ENCODE measurements around the gene FADS2.

FADS2 gene

GRCh38 chr11:61890529-61891330 lies 62.6 kb downstream of the FADS2 start:
- no peak for DNase-seq

DNA sequence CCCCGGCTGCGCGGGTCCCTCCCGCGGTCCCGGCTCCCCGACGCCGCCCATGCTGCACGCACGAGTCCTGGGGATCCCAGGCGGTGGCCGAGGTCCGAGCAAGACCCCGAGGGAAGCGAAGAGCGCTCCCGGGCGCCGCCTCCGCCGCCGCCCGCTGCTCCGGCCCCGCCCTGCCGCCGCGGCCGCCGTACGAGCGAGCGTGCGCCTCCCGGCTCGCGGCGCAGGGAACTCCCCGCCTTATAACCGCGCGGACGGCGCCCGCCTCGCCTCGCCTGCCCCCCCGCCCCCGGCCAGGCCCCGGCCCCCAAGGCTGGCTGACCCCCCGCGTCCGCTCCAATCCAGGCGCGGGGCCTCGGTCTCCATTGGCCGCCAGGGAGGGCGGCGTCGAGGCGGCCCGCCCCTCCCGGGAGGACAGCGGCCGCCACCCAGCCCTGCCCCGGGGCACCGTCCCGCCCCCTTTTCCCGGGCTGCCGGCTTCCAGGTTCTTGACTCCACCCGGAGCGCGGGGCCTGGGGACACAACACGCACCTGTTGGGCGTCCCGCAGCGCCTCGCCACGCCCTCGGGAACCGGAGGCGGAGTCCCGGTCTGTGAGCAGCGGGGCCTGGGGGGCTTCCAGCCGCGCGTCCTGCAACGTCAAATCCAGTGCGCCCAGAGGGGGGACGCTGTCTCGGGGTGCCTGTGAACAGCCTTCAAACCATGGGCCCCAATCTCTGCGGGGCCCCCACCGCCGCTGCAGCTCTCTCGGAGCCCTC lies 63.4 kb downstream of the FADS2 start, which contains the start of gene FADS3:
FADS3 (minus strand) TSS at position 215 of the 754 bp plus-strand sequence; CDS start at position 51, 164 bp downstream.
- no peak for DNase-seq

GRCh38 chr11:61892085-61892370 lies 63.9 kb downstream of the FADS2 start:
- no peak for DNase-seq

- DNase-seq: no peak
These were observed 65.9 kb downstream of the FADS2 start for GRCh38 chr11:61893981-61894380.

- no peak for DNase-seq
These were observed 67.1 kb downstream of the FADS2 start for GRCh38 chr11:61895046-61895717.

- no peak for DNase-seq
These were observed 67.6 kb downstream of the FADS2 start for GRCh38 chr11:61895718-61896059.

GRCh38 chr11:61896665-61897386 lies 68.7 kb downstream of the FADS2 start:
- DNase-seq: no peak

DNA sequence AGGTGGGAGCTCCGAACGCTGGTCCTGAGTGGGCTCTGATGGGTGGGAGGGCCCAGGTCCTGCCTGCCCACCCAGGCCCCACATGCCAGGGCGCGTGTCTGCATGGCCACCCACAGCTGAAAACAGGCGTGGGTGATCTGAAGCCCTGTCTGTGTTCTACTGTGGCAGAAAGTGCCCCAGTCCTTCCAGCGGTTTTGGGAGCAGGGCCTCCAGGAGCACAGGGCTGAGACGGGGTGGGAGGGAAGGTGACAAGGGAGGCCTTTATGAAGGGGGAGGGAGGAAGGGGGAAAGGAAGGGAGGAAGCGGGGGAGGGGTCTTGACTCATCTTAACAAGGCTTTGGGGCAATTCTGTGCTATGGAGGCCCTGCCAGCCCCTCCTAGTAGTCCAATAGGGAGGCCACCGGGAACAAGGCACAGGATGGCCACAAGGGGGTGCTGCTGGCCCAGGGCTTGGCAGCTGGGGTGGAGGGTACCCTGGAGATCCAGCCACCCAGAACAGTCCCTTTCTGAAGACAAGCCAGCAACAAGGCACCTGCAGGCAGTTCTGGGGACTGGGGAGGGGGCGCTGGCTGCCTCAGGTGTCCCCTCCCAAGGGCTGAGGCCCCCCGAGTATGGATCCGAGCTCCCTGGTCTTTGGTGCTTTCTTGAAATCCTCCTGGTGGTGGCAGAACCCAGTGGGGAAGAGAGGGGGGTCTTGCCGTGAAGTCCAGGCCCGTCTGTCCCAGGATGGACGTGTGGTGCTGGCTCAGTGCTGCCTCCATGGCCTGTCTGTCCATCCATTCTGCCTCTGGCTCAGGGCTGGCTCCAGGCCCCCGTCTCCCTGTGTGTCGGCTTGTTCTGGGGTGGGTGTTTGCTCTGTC lies 69.5 kb downstream of the FADS2 start:
- peak; percentile 58 for DNase-seq

GRCh38 chr11:61898247-61898582 lies 70.1 kb downstream of the FADS2 start:
- no peak for DNase-seq

- DNase-seq: peak; percentile 96
These were observed 71.2 kb downstream of the FADS2 start for GRCh38 chr11:61899146-61899841.

DNA sequence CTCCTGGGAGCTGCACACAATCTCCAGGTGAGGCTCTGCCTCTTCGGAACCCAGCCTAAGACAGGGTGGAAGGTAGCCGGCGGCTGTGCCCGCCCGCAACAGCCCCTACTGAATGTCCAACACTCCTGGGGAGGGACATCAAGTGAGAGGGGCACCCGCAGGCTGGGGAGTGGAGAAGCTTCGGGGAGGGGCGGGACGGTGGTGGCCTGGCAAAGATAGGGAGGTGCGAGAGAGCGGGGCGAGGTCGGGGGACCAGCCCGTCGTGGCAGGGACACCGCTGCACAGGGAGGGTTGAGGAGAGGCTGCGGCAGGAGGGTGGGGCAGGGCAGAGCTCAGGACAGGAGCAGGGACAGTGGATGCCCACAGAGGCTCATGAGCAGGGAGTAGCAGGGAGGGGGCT lies 72.2 kb downstream of the FADS2 start:
- no peak for DNase-seq

- no peak for DNase-seq
These were observed 73.3 kb downstream of the FADS2 start for GRCh38 chr11:61901397-61901796.

GRCh38 chr11:61902313-61902712 lies 74.2 kb downstream of the FADS2 start:
- no peak for DNase-seq

- no peak for DNase-seq
These were observed 75.7 kb downstream of the FADS2 start for GRCh38 chr11:61903845-61904244.

- no peak for DNase-seq
These were observed 76.5 kb downstream of the FADS2 start for GRCh38 chr11:61904539-61905048.

DNA sequence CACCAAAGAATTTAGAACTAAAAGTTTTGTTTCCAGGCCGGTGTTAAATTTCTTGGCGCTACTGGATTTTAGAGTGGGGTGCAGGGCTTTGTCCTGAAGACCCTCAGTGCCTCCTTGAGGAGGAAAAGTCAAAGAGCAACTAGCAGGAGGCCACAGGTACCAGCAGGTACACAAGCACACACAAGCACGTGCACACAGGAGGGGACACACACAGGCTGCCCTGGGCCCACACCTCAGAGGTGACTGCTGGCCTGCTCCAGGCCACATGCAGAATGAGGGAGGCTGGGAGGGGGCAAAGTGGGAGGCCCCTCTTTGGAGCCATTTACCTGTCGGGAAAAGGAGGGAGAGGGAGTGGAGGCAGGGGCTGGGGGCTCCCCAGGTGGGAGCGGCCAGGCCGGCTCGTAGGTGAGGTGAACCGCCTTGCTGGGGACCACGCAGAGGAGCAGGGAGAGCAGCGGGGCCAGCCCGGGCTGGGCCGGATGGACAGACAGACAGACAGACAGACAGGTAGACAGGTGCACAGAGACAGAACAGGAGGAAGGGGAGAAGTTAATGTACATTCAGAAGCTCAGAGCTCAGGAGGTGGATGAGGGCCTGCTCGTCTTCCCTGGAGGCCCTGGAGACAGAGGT lies 77.1 kb downstream of the FADS2 start:
- DNase-seq: no peak

GRCh38 chr11:61905801-61906521 lies 77.9 kb downstream of the FADS2 start:
- no peak for DNase-seq

DNA sequence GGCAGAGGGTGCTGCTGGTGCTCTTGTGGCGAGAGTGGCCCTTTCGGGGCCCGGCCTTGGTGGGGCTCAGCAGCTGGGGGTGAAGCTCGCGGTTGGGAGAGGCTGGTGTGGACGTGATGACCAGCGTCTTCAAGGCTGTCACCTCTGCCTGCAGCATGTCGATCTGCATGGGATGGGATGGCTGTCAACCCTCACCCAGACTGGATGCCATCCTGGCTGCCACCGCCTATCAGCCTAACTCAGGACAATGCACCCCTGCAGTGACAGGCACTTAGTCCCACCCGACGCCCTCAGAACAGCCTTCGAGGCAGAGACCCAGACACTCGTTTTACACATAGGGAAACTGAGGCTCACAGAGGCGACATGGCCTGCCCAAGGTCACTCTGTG lies 78.4 kb downstream of the FADS2 start:
- no peak for DNase-seq

- DNase-seq: no peak
These were observed 79.2 kb downstream of the FADS2 start for GRCh38 chr11:61907282-61907681.
